NK-92 (cell line): Measurements from ENCODE around the gene PHACTR1.

Experiments
- DNase-seq: peaks from one replicate; lab custom pipeline; 2025; ENCODE audit not compliant: unreplicated experiment; lab: John Stamatoyannopoulos, UW

PHACTR1 gene

DNA sequence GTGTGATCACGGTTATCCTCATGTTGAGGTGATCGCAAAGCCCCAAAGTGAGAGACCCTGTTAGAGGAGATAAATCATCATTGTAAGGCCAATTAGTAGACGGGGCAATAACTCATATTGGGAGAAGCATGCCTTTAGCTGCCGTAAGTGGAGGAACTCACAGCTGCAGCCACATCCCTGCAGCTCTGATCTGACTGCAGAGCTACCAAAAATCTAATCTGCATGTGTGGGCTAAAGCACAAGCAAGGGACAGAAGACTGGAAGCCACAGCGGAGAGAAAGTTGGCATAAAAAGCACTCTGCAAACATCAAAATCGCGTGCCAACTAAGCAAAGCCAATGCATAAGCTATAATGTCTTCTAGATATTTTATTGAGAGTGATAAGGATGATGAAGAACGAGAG lies 532.0 kb downstream of the PHACTR1 start:
- DNase-seq = no peak

DNA sequence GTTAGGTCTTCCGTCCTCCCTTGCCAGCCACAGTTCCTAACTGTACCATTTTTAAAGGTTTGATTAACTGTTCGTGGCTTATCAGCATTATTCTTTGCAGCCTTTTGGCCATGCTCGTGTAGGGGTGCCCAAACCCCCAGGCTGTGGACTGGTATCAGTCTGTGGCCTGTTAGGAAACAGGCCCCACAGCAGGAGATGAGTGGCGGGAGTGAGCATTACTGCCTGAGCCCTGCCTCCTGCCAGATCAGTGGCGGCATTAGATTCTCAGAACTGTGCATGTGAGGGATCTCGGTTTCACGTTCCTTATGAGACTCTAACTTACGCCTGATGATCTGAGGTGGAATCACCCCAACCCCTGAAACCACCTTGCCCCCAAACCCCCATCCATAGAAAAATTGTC lies 532.4 kb downstream of the PHACTR1 start:
- DNase-seq = no peak

DNA sequence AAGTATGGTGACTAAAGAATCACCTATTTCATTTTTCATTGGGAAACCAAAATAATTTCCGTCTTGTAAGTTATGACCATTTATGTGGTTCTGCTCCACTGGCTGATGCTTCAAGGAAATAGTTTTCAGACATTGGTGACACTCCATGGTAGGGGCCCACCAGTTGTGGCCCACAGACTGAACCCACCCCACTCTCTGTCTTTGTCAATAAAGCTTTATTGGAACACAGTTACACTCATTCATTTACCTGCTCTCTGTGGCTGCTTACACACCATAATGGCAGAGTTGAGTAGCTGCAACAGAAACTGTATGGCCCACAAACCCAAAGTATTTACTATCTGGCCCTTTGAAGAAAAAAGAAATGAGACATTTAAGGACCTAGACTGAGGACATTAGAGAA lies 533.2 kb downstream of the PHACTR1 start:
- DNase-seq = no peak

DNA sequence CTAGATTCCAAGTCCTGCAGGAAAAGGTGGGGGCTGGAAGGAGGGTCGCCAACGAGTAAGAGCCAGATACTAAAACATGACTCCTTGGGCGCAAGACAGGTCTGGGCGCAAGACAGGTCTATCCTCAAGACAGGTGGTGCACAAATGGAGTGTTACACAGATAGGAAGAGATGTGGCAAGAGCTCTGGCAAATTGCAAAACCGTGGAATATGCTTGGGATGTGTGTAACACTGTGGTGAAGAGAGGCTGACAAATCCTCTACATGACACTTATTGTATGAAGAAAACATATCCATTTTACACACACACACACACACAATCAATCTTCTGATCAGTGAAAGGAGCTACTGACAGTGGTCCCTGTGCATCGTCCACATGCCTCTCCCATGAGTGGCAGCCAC lies 534.1 kb downstream of the PHACTR1 start:
- DNase-seq = no peak

DNA sequence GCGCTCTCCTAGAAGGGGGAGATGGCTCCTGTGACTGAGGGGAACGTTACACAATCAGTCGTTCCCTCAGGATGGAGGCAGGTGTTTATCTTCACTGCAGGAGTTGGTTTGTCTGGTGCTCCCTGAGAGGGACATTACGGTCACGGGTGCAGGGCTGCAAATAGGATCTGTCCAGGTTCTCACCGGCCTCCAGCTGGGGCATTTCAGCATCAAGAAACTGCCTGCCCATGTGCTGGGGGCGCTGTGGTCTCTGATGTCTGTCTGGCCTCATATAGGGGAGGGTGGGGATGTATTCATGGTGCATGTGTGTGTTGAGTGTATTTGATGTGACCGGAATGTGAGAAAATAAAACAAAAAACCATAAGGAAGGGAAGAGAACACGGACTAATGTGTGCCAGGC lies 534.7 kb downstream of the PHACTR1 start:
- no peak for DNase-seq

- no peak for DNase-seq
Measured at GRCh38 chr6:13252790-13253189, 536.2 kb downstream of the PHACTR1 start.

DNA sequence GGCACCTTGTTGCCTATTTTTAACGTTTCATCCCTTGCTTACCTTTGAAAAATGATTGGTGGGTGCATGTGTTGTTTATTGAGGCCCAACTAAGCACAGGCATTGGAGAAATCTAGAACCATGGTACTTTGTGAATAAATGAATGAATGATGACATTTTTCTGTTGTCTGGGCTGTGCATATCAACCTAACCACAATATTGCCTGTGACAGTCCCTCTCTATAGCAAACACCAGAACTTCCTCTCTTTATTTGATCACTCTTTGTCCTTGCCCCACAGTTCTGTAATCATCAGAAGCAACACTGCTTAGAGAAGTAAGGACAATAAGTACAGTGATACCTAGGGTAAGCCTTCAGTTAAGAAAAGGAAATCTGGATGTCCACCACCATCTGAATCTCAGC lies 536.7 kb downstream of the PHACTR1 start:
- DNase-seq = no peak

DNA sequence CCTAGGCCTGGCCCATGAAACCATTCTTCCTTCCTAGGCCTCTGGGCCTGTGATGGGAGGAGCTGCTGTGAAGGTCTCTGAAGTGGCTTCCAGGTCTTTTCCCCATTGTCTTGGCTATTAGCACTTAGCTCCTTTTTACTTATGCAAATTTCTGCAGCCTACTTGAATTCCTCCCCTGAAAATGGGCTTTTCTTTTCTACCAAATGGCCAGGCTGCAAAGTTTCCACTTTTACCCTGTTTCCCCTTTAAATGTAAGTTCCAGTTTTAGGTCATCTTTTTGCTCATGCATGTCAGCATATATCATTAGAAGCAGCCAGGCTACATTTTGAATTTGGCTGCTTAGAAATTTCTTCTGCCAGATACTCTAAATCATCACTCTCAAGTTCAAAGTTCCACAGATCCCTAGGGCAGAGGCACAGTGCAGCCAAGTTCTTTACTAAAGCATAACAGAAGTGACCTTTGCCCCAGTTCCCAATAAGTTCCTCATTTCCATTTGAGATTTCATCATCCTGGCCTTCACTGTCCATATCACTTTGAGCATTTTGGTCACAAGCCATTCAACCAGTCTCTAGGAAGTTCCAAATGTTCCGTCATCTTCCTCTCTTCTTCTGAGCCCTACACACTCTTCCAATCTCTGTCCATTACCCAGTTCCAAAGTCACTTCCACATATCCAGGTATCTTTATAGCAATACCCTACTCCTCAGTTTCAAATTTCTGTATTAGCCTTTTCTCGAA lies 539.9 kb downstream of the PHACTR1 start:
- DNase-seq = no peak

DNA sequence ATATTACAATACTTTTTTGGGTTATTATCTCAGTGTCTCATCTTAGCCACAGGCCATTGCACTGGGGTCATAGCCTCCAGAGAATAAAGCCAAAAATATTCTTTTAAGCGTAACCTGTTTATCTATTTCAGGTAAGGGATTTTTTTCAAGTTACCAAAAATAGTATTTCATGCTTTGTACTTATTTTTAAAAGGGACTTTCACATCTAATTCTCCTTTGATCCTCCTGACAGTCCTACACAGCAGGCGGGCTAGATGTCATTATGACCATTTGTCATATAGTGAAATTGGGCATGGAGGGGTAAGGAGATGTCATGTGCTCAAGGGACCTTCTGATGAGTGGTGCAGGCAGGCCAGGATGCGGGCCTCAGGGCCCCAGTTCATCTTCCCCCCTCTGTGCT lies 542.8 kb downstream of the PHACTR1 start:
- no peak for DNase-seq

DNA sequence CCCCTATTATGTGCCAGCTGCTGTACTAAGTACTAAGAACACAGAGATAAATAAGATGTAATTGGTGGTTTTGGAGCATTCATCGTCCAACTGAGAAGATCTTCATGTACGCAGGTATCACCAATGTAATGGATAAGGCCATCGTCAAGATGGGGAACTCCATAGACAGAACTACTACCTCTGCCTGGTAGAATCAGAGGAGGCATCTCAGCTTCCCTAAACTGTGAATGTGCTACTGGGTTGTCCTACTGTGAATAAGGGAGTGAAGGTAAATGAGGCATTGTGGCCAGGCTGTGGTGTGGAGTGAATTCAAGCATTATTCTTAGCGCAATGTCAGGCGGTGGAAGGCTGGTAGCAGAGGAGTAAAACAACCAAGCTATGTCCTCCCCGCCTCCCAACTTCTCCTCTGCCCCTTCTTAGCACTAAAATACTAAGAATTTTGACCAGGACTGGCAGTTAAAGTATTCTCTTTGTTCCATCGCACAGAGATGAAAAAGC lies 543.6 kb downstream of the PHACTR1 start:
- DNase-seq = no peak

GRCh38 chr6:13260831-13261230 lies 544.3 kb downstream of the PHACTR1 start:
- no peak for DNase-seq

GRCh38 chr6:13261464-13261994 lies 545.0 kb downstream of the PHACTR1 start:
- DNase-seq = no peak

GRCh38 chr6:13262302-13263230 lies 546.0 kb downstream of the PHACTR1 start:
- DNase-seq = no peak

- no peak for DNase-seq
Measured at GRCh38 chr6:13263669-13264068, 547.1 kb downstream of the PHACTR1 start.

DNA sequence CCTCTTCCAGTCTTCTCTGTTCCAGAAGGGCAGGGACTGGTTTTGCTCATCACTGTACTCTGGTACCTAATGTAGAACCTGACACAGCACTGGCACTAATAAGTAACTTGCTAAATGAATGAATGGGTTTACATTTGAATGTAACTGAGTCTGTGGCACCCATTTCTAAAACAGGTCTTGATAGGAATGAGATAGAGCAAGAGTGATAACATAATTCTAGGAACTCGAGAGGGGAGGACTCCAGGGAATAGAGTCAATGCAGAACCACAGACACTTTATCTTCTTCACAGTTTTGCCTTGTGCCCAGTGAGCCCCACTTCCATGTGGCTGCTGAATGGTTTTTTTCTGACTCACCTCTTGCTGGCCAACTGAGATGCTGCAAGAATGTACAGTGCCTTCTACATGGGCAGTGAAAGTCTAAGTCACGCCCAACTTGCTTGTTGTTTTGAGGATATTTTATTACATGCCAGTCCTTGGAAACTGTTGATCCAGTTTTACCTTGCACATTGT lies 550.6 kb downstream of the PHACTR1 start:
- DNase-seq = no peak

GRCh38 chr6:13268913-13269518 lies 552.4 kb downstream of the PHACTR1 start:
- no peak for DNase-seq

- DNase-seq = no peak
Measured at GRCh38 chr6:13272131-13273046, 555.8 kb downstream of the PHACTR1 start.

- DNase-seq = no peak
Measured at GRCh38 chr6:13273202-13273930, 556.8 kb downstream of the PHACTR1 start.

DNA sequence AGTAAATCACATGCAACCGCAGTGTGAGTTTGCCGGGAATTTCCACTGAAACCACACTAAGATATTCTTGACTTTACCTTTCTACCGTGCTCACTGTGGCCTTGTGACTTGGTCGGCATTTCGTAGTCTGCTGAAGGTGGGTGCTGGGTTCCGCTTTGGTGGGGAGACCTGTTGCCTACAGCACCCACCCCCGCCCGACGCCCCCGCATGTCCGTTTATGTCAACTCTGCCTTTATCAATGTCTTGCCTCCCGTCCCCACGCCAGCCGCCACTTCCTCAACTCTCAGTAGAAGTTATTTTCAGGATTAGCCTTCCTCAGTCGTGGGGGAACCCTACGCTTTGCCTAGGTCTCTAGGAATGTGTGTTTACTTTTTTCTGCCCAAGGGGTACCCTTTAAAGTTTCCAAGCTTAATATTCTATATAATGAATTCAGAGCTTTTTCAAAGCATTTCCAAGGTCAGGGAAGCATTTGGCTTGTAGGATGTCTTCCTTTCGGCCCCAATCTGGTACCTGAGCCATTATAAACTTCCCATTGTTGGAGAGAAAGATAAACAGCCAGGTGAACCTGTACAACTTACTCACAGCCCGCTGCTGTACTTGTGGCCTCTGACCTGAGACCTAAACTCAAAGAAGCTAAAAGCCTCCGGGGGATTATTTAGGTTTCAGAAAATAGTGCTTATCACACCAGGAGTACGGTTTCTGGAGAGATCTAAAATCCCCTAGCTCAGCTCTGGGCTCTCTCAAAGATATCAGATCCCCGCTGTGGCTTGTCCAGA lies 557.6 kb downstream of the PHACTR1 start:
- no peak for DNase-seq
